HCT116 (cell line): Measurements from ENCODE around the gene DERA.

Experiments
- CTCF ChIP-seq, 3 experiments: fragments of 200-600 bp in 1 of 3; sonication (generic) in 1 of 3; IDR thresholded peaks in 2 of 3; conservative IDR thresholded peaks in 1 of 3; 2 replicates each; pipeline ENCODE4 v1.5.1; 2012 to 2017; ENCODE audit warnings: low read depth in 2 of 3, low read length in 2 of 3, antibody characterized with exemption in 1 of 3, borderline replicate concordance in 1 of 3, control low read depth in 1 of 3, mild to moderate bottlenecking in 1 of 3, mixed read lengths in 1 of 3, mixed run types in 1 of 3, moderate library complexity in 1 of 3; ENCODE audit not compliant: insufficient read depth in 1 of 3
- EGR1 ChIP-seq: IDR thresholded peaks from 2 replicates; pipeline ENCODE4 v1.6.1; 2012; ENCODE audit warnings: low read depth
- EZH2 ChIP-seq: fragments of 200-600 bp; sonication (generic); IDR thresholded peaks from 2 replicates; pipeline ENCODE4 v1.6.1; 2017; ENCODE audit warnings: antibody characterized with exemption, mixed run types
- EZH2phosphoT487 ChIP-seq: fragments of 200-600 bp; IDR thresholded peaks from 2 replicates; pipeline ENCODE4 v1.6.1; 2018; ENCODE audit warnings: antibody characterized with exemption, borderline replicate concordance
- POLR2A ChIP-seq: IDR thresholded peaks from 2 replicates; pipeline ENCODE4 v1.7.0; 2011; ENCODE audit warnings: borderline replicate concordance; ENCODE audit not compliant: insufficient read depth, insufficient read length; ENCODE audit errors: extremely low read depth
- POLR2AphosphoS5 ChIP-seq: IDR thresholded peaks from 2 replicates; pipeline ENCODE4 v1.6.1; 2011; ENCODE audit warnings: mild to moderate bottlenecking, low read depth, low read length, moderate library complexity
- TCF7L2 ChIP-seq: IDR thresholded peaks from 2 replicates; pipeline ENCODE4 v1.7.0; 2011; ENCODE audit warnings: borderline replicate concordance, inconsistent platforms; ENCODE audit not compliant: insufficient read depth, insufficient read length; ENCODE audit errors: extremely low read depth
- ZNF274 ChIP-seq: fragments of 200-500 bp; sonication (Bioruptor generic); IDR thresholded peaks from 2 replicates; pipeline ENCODE4 v1.6.1; 2014; ENCODE audit warnings: mild to moderate bottlenecking, low read depth, low read length, inconsistent platforms

GRCh38 chr12:16027002-16027401 lies 115.9 kb downstream of the DERA start:
- no peak for TF ChIP-seq POLR2AphosphoS5
- TF ChIP-seq POLR2A: no peak
- no peak for TF ChIP-seq CTCF (IDR thresholded peaks at IDR 0.05 in 2 of 3, conservative IDR thresholded peaks at IDR 0.05 in 1 of 3; ENCODE audit: borderline replicate concordance in 1 of 3, insufficient read depth in 1 of 3, low read depth in 2 of 3, low read length in 2 of 3)
- no peak for TF ChIP-seq ZNF274
- TF ChIP-seq EZH2phosphoT487: no peak
- no peak for TF ChIP-seq EGR1
- no peak for TF ChIP-seq EZH2
- TF ChIP-seq TCF7L2: no peak
